Thoracic aorta (tissue), 2 donors: ENCODE measurements around the gene TSPAN14. TPM values are rescaled to one million over a fixed set of nuclear protein-coding genes. Genes with fewer than 3 reads are reported as not detected.

Experiments used
- ATAC-seq: fragments of 150-250 bp; one replicate; pipeline ENCODE4 v1.8.0; 2017; ENCODE audit warnings: low read depth; ENCODE audit not compliant: insufficient number of reproducible peaks, low FRiP score
- DNase-seq: peaks from one replicate; pipeline ENCODE4 v3.0.0-alpha.2; 2020; ENCODE audit warnings: low spot score
- H3K27ac ChIP-seq, 2 donors: fragments of 200-600 bp; sonication (generic); 1 replicate in 1 of 2; 2 replicates in 1 of 2; pipeline ENCODE4 v1.5.1; 2016; ENCODE audit warnings: mild to moderate bottlenecking in 2 of 2, moderate library complexity in 2 of 2
- H3K27me3 ChIP-seq: fragments of 200-600 bp; sonication (generic); replicated peaks from 2 replicates; pipeline ENCODE4 v1.6.0; 2016; ENCODE audit warnings: mild to moderate bottlenecking; ENCODE audit not compliant: insufficient read depth
- H3K36me3 ChIP-seq: fragments of 200-600 bp; sonication (generic); one replicate; pipeline ENCODE4 v1.5.1; 2016
- H3K4me1 ChIP-seq, 2 donors: fragments of 200-600 bp; sonication (generic); 1 replicate in 1 of 2; 2 replicates in 1 of 2; pipeline versions ENCODE4 v1.5.1 to v1.6.0; 2016; ENCODE audit warnings: low read depth in 2 of 2, mild to moderate bottlenecking in 1 of 2; ENCODE audit not compliant: control insufficient read depth in 1 of 2
- H3K4me3 ChIP-seq: fragments of 200-600 bp; sonication (generic); 2 replicates; pipeline ENCODE4 v1.5.1; 2016; ENCODE audit warnings: mild to moderate bottlenecking
- H3K9me3 ChIP-seq: fragments of 200-600 bp; sonication (generic); 2 replicates; pipeline ENCODE4 v1.5.1; 2016
- total RNA-seq, 2 donors: library from RNA; depleted of rRNA; stranded (reverse); fragments of >200 nt; gene quantifications; one replicate each; pipeline versions ENCODE4 v1.1.0 to v1.2.3, GENCODE V29; 2016
- TF ChIP-seq, protein P1 (sequence below): fragments of 200-600 bp; sonication (generic); IDR thresholded peaks from one replicate; pipeline ENCODE4 v1.5.1; 2019; ENCODE audit warnings: antibody characterized with exemption

TSPAN14 gene
- total RNA-seq, 2 donors from 2014 or later = 38.2 to 40.1 TPM

GRCh38 chr10:80485076-80485945, 31.2 kb downstream of the TSPAN14 start:
- H3K9me3 ChIP-seq = no peaks in the 10 kb centered on the region
- peaks cover 12 to 14% of the 10 kb centered on the region in 2 donors for H3K4me1 ChIP-seq
- ATAC-seq (no peak), DNase-seq (no peak)
- TF ChIP-seq, protein P1, sequence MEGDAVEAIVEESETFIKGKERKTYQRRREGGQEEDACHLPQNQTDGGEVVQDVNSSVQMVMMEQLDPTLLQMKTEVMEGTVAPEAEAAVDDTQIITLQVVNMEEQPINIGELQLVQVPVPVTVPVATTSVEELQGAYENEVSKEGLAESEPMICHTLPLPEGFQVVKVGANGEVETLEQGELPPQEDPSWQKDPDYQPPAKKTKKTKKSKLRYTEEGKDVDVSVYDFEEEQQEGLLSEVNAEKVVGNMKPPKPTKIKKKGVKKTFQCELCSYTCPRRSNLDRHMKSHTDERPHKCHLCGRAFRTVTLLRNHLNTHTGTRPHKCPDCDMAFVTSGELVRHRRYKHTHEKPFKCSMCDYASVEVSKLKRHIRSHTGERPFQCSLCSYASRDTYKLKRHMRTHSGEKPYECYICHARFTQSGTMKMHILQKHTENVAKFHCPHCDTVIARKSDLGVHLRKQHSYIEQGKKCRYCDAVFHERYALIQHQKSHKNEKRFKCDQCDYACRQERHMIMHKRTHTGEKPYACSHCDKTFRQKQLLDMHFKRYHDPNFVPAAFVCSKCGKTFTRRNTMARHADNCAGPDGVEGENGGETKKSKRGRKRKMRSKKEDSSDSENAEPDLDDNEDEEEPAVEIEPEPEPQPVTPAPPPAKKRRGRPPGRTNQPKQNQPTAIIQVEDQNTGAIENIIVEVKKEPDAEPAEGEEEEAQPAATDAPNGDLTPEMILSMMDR = no peak
- H3K27me3 ChIP-seq = no peaks in the 10 kb centered on the region
- no peak overlapping the region for H3K4me3 ChIP-seq
- no peaks in the 10 kb centered on the region for H3K36me3 ChIP-seq
- H3K27ac ChIP-seq = no peak overlapping the region

- DNase-seq = no peak
- ATAC-seq = no peak
These were observed 32.0 kb downstream of the TSPAN14 start for GRCh38 chr10:80485946-80486764.

GRCh38 chr10:80486785-80487420, 32.8 kb downstream of the TSPAN14 start:
- no peaks in the 10 kb centered on the region for H3K36me3 ChIP-seq
- no peak for ATAC-seq
- H3K4me1 ChIP-seq = peaks cover 12 to 14% of the 10 kb centered on the region in 2 donors
- H3K27ac ChIP-seq = no peak overlapping the region
- H3K4me3 ChIP-seq = no peak overlapping the region
- TF ChIP-seq, protein P1 = no peak
- DNase-seq = no peak
- H3K27me3 ChIP-seq = no peaks in the 10 kb centered on the region
- no peaks in the 10 kb centered on the region for H3K9me3 ChIP-seq

More at GRCh38 chr10:80485946-80486764, 32.0 kb downstream of the TSPAN14 start:
- Histone ChIP-seq H3K27me3 (no peaks in the 10 kb centered on the region), H3K4me1 (peaks cover 12 to 14% of the 10 kb centered on the region in 2 donors), H3K9me3 (no peaks in the 10 kb centered on the region), H3K27ac (no peak overlapping the region), H3K4me3 (no peak overlapping the region), H3K36me3 (no peaks in the 10 kb centered on the region)
- TF ChIP-seq, protein P1 = no peak

GRCh38 chr10:80487421-80487785, 33.3 kb downstream of the TSPAN14 start:
- TF ChIP-seq, protein P1 = no peak
- no peak overlapping the region for H3K27ac ChIP-seq
- H3K36me3 ChIP-seq = no peaks in the 10 kb centered on the region
- no peaks in the 10 kb centered on the region for H3K27me3 ChIP-seq
- no peaks in the 10 kb centered on the region for H3K9me3 ChIP-seq
- peaks cover 12 to 18% of the 10 kb centered on the region in 2 donors for H3K4me1 ChIP-seq
- no peak for ATAC-seq
- DNase-seq = no peak
- H3K4me3 ChIP-seq = no peak overlapping the region
